ENCODE measurements around the gene TSPAN6.

Gene TSPAN6

DNA sequence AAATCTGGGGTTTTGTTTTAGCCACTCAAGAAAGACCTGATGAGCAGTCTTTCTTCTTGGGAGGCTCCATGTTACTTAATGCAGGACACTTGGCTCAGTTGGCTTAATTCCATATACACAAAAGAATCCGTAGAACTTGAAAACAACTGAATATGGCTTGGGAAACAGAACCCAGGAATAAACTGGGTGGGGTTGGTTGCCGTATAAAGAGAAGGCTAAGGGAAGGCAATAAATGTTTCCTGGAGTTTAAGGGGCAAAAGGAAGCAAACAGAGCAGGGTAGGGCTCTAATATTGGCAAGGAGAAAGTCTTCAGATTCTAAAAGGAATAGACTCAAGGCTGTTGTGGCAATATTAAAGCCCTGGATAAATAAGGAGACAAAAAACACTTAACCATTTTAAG is 43.5 kb downstream of the TSPAN6 start:
- H3K4me3 ChIP-seq (replicated peaks in 1 of 2; ENCODE audit: low read depth in 2 of 2, low read length in 2 of 2): no peak overlapping the region
- DNase-seq (ENCODE audit: low read depth in 2 of 2): peak in 1 of 2 donors; percentile 0
- TF ChIP-seq, protein P1, sequence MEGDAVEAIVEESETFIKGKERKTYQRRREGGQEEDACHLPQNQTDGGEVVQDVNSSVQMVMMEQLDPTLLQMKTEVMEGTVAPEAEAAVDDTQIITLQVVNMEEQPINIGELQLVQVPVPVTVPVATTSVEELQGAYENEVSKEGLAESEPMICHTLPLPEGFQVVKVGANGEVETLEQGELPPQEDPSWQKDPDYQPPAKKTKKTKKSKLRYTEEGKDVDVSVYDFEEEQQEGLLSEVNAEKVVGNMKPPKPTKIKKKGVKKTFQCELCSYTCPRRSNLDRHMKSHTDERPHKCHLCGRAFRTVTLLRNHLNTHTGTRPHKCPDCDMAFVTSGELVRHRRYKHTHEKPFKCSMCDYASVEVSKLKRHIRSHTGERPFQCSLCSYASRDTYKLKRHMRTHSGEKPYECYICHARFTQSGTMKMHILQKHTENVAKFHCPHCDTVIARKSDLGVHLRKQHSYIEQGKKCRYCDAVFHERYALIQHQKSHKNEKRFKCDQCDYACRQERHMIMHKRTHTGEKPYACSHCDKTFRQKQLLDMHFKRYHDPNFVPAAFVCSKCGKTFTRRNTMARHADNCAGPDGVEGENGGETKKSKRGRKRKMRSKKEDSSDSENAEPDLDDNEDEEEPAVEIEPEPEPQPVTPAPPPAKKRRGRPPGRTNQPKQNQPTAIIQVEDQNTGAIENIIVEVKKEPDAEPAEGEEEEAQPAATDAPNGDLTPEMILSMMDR (IDR thresholded peaks at IDR 0.05; ENCODE audit: low read depth, low read length): no peak

DNA sequence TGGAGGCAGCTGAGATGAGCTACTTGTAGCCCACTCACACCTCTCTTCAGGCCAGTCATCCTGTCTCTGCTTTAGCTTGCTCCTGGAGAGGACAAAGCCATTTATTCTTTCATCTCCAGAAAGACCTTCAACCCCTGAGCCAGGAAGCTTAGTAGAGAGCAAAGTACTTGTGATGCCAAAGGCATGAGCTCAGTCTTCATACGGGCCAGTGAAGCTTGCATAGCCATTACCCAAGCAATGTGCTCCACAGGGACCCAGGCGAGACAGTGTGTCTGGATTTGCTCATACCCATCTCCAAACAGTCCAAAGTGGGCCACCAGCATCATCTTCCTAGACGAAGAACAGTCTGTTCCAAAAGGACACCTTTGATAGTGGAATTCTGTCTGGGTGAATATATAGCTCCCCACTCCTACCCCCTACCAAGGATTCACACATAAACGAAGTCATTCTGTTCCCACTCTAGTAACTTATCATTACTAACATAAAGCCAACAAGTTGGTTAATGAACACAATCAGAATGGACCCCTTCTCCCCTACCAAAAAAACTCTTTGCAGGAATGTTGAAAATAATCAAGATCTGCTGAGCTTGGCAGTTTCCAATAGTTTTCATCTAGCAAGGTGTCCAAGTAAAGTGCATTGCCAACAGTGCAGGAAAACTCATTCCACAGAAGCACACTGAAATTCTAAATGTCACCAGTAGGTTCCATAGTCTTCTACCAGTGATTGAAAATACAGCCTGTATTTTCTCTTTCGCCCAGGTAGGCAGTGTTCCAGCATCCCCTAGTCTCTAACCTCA is 45.2 kb downstream of the TSPAN6 start:
- no peak for DNase-seq (ENCODE audit: low read depth in 2 of 2)
- H3K4me3 ChIP-seq (replicated peaks in 1 of 2; ENCODE audit: low read depth in 2 of 2, low read length in 2 of 2): no peak overlapping the region
- TF ChIP-seq, protein P1 (IDR thresholded peaks at IDR 0.05; ENCODE audit: low read depth, low read length): no peak

DNA sequence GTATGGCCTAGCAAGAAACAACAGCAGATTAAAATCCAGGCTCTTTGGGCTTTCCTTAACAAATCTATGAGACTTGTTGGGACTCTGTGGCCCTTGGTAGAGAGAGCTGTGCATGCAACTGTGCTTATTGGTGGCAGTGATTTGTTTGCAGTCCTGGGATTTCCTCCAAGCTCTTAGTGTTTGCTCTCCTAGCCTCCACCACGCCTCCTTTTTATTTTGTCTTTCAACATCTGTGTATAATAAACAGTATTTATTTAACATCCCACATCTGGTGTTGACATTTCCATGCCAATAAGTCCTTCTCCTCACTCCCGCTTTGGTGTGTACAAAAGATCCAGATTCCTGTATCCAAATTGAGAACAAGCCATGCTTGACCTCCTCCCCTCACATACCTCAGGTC is 48.7 kb downstream of the TSPAN6 start:
- H3K4me3 ChIP-seq (replicated peaks in 1 of 2; ENCODE audit: low read depth in 2 of 2, low read length in 2 of 2): no peak overlapping the region
- no peak for DNase-seq (ENCODE audit: low read depth in 2 of 2)
- TF ChIP-seq, protein P1 (IDR thresholded peaks at IDR 0.05; ENCODE audit: low read depth, low read length): no peak

DNA sequence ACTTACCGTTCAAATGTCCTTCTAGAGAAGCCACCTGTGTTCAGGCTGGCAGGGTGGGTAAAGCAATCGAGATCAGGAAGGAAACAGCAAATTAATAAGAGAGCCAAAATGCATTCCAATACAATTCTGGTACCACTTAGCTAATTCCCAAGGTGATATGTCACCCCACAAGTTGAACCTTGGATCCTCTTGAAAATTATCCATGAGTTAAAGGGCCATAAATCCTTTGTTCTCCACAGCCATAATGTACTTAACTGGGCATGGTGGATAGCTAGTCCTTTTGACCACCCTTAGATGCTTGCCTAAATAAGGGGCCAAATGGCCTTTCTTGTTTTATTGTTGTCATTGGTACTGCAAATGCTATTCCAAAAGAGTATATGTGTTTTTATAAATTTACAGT is 49.9 kb downstream of the TSPAN6 start:
- no peak overlapping the region for H3K4me3 ChIP-seq (replicated peaks in 1 of 2; ENCODE audit: low read depth in 2 of 2, low read length in 2 of 2)
- DNase-seq (ENCODE audit: low read depth in 2 of 2): no peak
- TF ChIP-seq, protein P1 (IDR thresholded peaks at IDR 0.05; ENCODE audit: low read depth, low read length): no peak

DNA sequence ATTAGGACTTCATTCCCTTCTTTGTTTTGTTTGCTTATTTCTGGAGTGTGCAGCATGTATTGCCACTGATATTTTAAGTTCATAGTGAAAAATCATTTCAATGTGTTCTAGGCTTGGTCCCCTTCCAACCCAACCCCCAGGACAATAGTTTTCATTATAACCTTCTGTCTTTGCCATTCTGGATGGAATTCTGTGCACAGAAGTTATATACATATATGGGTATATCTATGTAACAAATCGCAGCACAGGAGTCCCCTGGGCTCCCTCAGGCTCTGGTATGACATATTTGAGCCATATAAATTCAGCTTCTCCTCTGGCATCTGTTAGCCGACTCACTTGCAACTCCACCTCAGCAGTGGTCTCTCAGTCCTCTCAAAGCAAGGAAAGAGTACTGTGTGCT is 52.0 kb downstream of the TSPAN6 start, which contains the start of gene TNMD:
Gene TNMD (plus strand): TSS at position 326 of the 400 bp plus-strand sequence. CDS start 83 bp downstream, outside the sequence.
- TF ChIP-seq, protein P1 (IDR thresholded peaks at IDR 0.05; ENCODE audit: low read depth, low read length): no peak
- no peak within 1 kb of the TSS for H3K4me3 ChIP-seq (replicated peaks in 1 of 2; ENCODE audit: low read depth in 2 of 2, low read length in 2 of 2)
- DNase-seq (ENCODE audit: low read depth in 2 of 2): no peak
